D341Med (cell line): ENCODE data around the gene KRTAP10-10.
"Not testable (repeated sequence)": the region's sequence is repeated elsewhere in the genome, so short reads cannot be mapped to it uniquely, and the experiment has no call there.

Experiments
- DNase-seq: peaks from one replicate; pipeline ENCODE4 v3.0.0; 2012; ENCODE audit warnings: low spot score

KRTAP10-10 gene

GRCh38 chr21:44602463-44602850, 34.7 kb upstream of the KRTAP10-10 start:
- no peak for DNase-seq

- no peak for DNase-seq
Measured at GRCh38 chr21:44603109-44603875, 33.9 kb upstream of the KRTAP10-10 start.

- DNase-seq, result no peak
Measured at GRCh38 chr21:44603911-44604310, 33.2 kb upstream of the KRTAP10-10 start.

- DNase-seq, result no peak
Measured at GRCh38 chr21:44606495-44606894, 30.7 kb upstream of the KRTAP10-10 start.

- DNase-seq, result no peak
Measured at GRCh38 chr21:44609193-44609592, 28.0 kb upstream of the KRTAP10-10 start.

GRCh38 chr21:44610157-44610843, 26.9 kb upstream of the KRTAP10-10 start:
- not testable (repeated sequence) for DNase-seq

GRCh38 chr21:44611551-44611950, 25.6 kb upstream of the KRTAP10-10 start:
- DNase-seq, result no peak

- no peak for DNase-seq
Measured at GRCh38 chr21:44612029-44612486, 25.1 kb upstream of the KRTAP10-10 start, which contains the start of gene KRTAP10-8. Gene KRTAP10-8, plus strand, starts transcription at chr21:44612079. Its CDS starts 22 bp downstream, at chr21:44612101.

- no peak for DNase-seq
Measured at GRCh38 chr21:44612669-44613229, 24.4 kb upstream of the KRTAP10-10 start.

GRCh38 chr21:44613386-44614155, 23.6 kb upstream of the KRTAP10-10 start:
- no peak for DNase-seq

- no peak for DNase-seq
Measured at GRCh38 chr21:44614161-44614631, 23.0 kb upstream of the KRTAP10-10 start.

- no peak for DNase-seq
Measured at GRCh38 chr21:44614961-44615391, 22.2 kb upstream of the KRTAP10-10 start.

GRCh38 chr21:44615466-44615865, 21.7 kb upstream of the KRTAP10-10 start:
- DNase-seq, result no peak

- no peak for DNase-seq
Measured at GRCh38 chr21:44615911-44616590, 21.1 kb upstream of the KRTAP10-10 start.

- no peak for DNase-seq
Measured at GRCh38 chr21:44616591-44616926, 20.6 kb upstream of the KRTAP10-10 start.

GRCh38 chr21:44617071-44617501, 20.1 kb upstream of the KRTAP10-10 start:
- no peak for DNase-seq

- DNase-seq, result no peak
Measured at GRCh38 chr21:44618504-44618903, 18.7 kb upstream of the KRTAP10-10 start.

GRCh38 chr21:44618909-44619308, 18.2 kb upstream of the KRTAP10-10 start:
- DNase-seq, result no peak

GRCh38 chr21:44619886-44620285, 17.3 kb upstream of the KRTAP10-10 start:
- no peak for DNase-seq

- DNase-seq, result no peak
Measured at GRCh38 chr21:44623575-44623974, 13.6 kb upstream of the KRTAP10-10 start.

- DNase-seq, result no peak
Measured at GRCh38 chr21:44625756-44626155, 11.4 kb upstream of the KRTAP10-10 start.
